Kidney (tissue), 14 donors: ENCODE data around the gene OSCP1. TPM values are rescaled to one million over a fixed set of nuclear protein-coding genes. Genes with fewer than 3 reads are reported as not detected.

Experiments used
- DNase-seq, 5 donors: peaks; one replicate each; pipeline ENCODE4 v3.0.0-alpha.2; 2013 to 2020
- FAIRE-seq: peaks from 2 replicates; lab custom pipeline; 2012; peaks lifted over from hg19 to GRCh38; lab: Jason Lieb, UNC
- H3K27ac ChIP-seq, 2 donors: one replicate each; pipeline ENCODE4 v1.7.0; 2013; ENCODE audit warnings: low read depth in 2 of 2, low read length in 2 of 2, inconsistent platforms in 1 of 2
- H3K27me3 ChIP-seq: one replicate; pipeline ENCODE4 v1.7.1; 2013; ENCODE audit warnings: low read length, inconsistent platforms; ENCODE audit not compliant: control insufficient read depth, insufficient read depth
- H3K36me3 ChIP-seq, 3 donors: one replicate each; pipeline versions ENCODE4 v1.7.0 to v1.7.1; 2013; ENCODE audit warnings: low read length in 3 of 3, control low read depth in 1 of 3, inconsistent platforms in 1 of 3; ENCODE audit not compliant: insufficient read depth in 3 of 3, control insufficient read depth in 2 of 3
- H3K4me1 ChIP-seq, 3 donors: one replicate each; pipeline versions ENCODE4 v1.7.0 to v1.7.1; 2013; ENCODE audit warnings: low read length in 3 of 3, inconsistent platforms in 1 of 3, low read depth in 1 of 3; ENCODE audit not compliant: control insufficient read depth in 2 of 3, insufficient read depth in 2 of 3
- H3K4me3 ChIP-seq, 3 donors: one replicate each; pipeline versions ENCODE4 v1.7.0 to v1.8.1; 2013; ENCODE audit warnings: low read length in 3 of 3, control low read depth in 1 of 3, inconsistent platforms in 1 of 3
- H3K9ac ChIP-seq, 3 donors: one replicate each; pipeline versions ENCODE4 v1.7.0 to v1.7.1; 2013; ENCODE audit warnings: low read length in 3 of 3, control low read depth in 1 of 3, inconsistent platforms in 1 of 3
- H3K9me3 ChIP-seq, 3 donors: one replicate each; pipeline versions ENCODE4 v1.7.0 to v1.7.1; 2013; ENCODE audit warnings: low read length in 3 of 3, control low read depth in 1 of 3, inconsistent platforms in 1 of 3; ENCODE audit not compliant: control insufficient read depth in 2 of 3, insufficient read depth in 1 of 3
- CTCF ChIP-seq: IDR thresholded peaks from 3 replicates; pipeline ENCODE4 v1.5.1; 2012; ENCODE audit warnings: mild to moderate bottlenecking, moderate library complexity, borderline replicate concordance; ENCODE audit not compliant: insufficient read depth; ENCODE audit errors: extremely low read depth
- intact Hi-C: fragments of 100-400 bp; cut with DNase I; formaldehyde crosslinking; loops from one replicate; pipeline ENCODE4 v1.11.1; 2022
- polyA plus RNA-seq: library from polyadenylated mRNA; stranded (reverse); fragments of 350-450 nt; fragmentation: Illumina TruSeq; extraction: RNeasy Lipid Tissue Mini Kit (QIAGEN cat#74804); gene quantifications from one replicate; pipeline ENCODE4 v1.2.3, GENCODE V29; 2014; ENCODE audit warnings: low read depth, low replicate concordance; ENCODE audit not compliant: insufficient read depth
- total RNA-seq: library from RNA; stranded (reverse); fragmentation: NEBNext Ultra II Directional; extraction: Animal tissue kit (Norgen Biotek cat#: 25700); gene quantifications from one replicate; pipeline ENCODE4 v1.2.1, GENCODE V29; 2021
- donor health status: control.
- donor health status: control.
- donor health status: control.
- donor health status: control.
- donor health status: control.
- donor health status: DM: yes; HTN: yes; CAD: no.
- donor health status: Normal renal cell carcinoma (clear cell type).

OSCP1 gene
- total and polyA plus RNA-seq, 2 donors from 2014 or later: 22.0 to 27.8 TPM

GRCh38 chr1:36458910-36459309, 8.7 kb upstream of the OSCP1 start:
- intact Hi-C loops: no loop called here
- no peaks in the 10 kb centered on the region for H3K9me3 ChIP-seq
- no peak for TF ChIP-seq CTCF
- FAIRE-seq: no peak
- no peak overlapping the region for H3K4me3 ChIP-seq
- H3K27me3 ChIP-seq: no peaks in the 10 kb centered on the region
- H3K4me1 ChIP-seq: peaks cover 0 to 4% (median 3%) of the 10 kb centered on the region in 3 donors
- H3K9ac ChIP-seq: no peak overlapping the region
- peaks cover 6 to 46% (median 35%) of the 10 kb centered on the region in 3 donors for H3K36me3 ChIP-seq
- DNase-seq: no peak
- no peak overlapping the region for H3K27ac ChIP-seq

- no peak overlapping the region for H3K27ac ChIP-seq
- no peak for TF ChIP-seq CTCF
- DNase-seq (no peak), FAIRE-seq (no peak)
- H3K4me3 ChIP-seq: no peak overlapping the region
- H3K27me3 ChIP-seq: no peaks in the 10 kb centered on the region
- intact Hi-C loops: no loop called here
- H3K4me1 ChIP-seq: no peaks in the 10 kb centered on the region
- peaks cover 6 to 46% (median 35%) of the 10 kb centered on the region in 3 donors for H3K36me3 ChIP-seq
- H3K9me3 ChIP-seq: no peaks in the 10 kb centered on the region
- no peak overlapping the region for H3K9ac ChIP-seq
Observed at GRCh38 chr1:36457691-36458090, 7.4 kb upstream of the OSCP1 start.

GRCh38 chr1:36456391-36456928, 6.2 kb upstream of the OSCP1 start:
- no peaks in the 10 kb centered on the region for H3K9me3 ChIP-seq
- no peaks in the 10 kb centered on the region for H3K27me3 ChIP-seq
- TF ChIP-seq CTCF: no peak
- intact Hi-C loops: no loop called here
- no peak overlapping the region for H3K4me3 ChIP-seq
- H3K4me1 ChIP-seq: no peaks in the 10 kb centered on the region
- H3K36me3 ChIP-seq: peaks cover 6 to 43% (median 35%) of the 10 kb centered on the region in 3 donors
- H3K27ac ChIP-seq: no peak overlapping the region
- no peak for DNase-seq
- FAIRE-seq: no peak
- no peak overlapping the region for H3K9ac ChIP-seq

DNA sequence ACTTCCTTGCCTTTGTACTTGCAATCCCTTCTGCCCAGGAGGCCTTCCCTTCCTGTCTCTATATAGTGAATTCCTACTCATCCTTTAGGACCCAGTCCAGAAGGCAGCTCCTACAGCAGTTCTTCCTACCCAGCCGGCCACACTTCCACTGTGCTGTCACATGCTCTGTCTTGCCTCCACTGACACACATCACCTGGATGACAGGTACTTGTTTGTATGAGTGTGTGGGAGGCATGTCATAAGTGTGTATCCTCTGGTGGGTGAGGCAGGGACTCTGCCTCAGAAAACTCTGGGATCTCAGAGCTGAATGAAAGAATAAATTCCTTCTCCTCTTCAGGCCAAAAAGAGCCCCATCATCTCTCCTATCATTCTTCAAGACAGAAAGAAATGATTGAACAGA, 5.1 kb upstream of the OSCP1 start:
- H3K4me3 ChIP-seq: no peak overlapping the region
- TF ChIP-seq CTCF: no peak
- no peak overlapping the region for H3K27ac ChIP-seq
- H3K36me3 ChIP-seq: peaks cover 6 to 32% (median 29%) of the 10 kb centered on the region in 3 donors
- H3K27me3 ChIP-seq: no peaks in the 10 kb centered on the region
- no peak overlapping the region for H3K9ac ChIP-seq
- no peaks in the 10 kb centered on the region for H3K4me1 ChIP-seq
- no peaks in the 10 kb centered on the region for H3K9me3 ChIP-seq
- FAIRE-seq (no peak), DNase-seq (no peak)
- intact Hi-C loops: no loop called here
